ENCODE results near the gene RBFOX2. TPM values are rescaled to one million over a fixed set of nuclear protein-coding genes. Genes with fewer than 3 reads are reported as not detected.
A peak's percentile ranks its signal among the peaks of the same experiment; 100 is the strongest.

Gene RBFOX2
- total RNA-seq, 1 experiment from 2014 or later: 91.1 TPM

DNA sequence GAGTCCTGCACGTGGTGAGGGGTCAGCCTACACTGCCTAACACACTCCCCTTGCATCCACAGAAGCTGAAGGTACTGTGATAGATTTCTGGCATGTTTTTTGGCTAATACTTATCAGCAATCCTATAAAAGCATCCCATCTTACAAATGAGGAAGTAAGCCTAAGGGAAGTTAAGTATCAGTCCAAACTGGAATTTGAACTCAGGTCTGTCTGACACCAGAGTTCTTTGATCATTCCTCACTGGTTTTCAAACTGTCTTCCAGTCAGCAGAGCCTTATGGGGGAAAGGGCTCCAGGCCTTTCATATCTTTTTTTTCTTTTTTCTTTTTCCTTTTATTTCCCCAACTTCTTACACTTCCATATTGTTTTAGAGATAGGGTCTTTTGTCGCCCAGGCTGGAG, 105.6 kb downstream of the RBFOX2 start:
- Mint-ChIP-seq H3K9me3 (ENCODE audit: unreplicated experiment) (no peaks in the 10 kb centered on the region), H3K27me3 (ENCODE audit: insufficient read depth, unreplicated experiment) (no peaks in the 10 kb centered on the region), H3K4me3 (ENCODE audit: unreplicated experiment) (no peak overlapping the region), H3K4me1 (ENCODE audit: low read depth, unreplicated experiment) (peaks cover 23% of the 10 kb centered on the region), H3K36me3 (ENCODE audit: insufficient read depth, unreplicated experiment) (no peaks in the 10 kb centered on the region), H3K27ac (ENCODE audit: unreplicated experiment) (no peak overlapping the region)
- Histone ChIP-seq H3K4me3 (ENCODE audit: low read depth, low read length) (no peak overlapping the region), H3K36me3 (ENCODE audit: control insufficient read depth, insufficient read depth, low read length) (no peaks in the 10 kb centered on the region), H3K4me1 (peaks cover 24% of the 10 kb centered on the region), H3K9me3 (no peaks in the 10 kb centered on the region), H3K27me3 (replicated peaks; ENCODE audit: control insufficient read depth, insufficient read depth, low read length) (no peaks in the 10 kb centered on the region)
- intact Hi-C loops (cut with micrococcal nuclease; ENCODE audit: unreplicated experiment): no loop called here
- ChIA-PET POLR2A (no interaction called here), CTCF (interaction anchor here (0.6 to 1.3 kb wide), 3 partner anchors 143 to 254 kb away, joined by 3 to 4 read pairs (median 4); no protein-coding TSS in a partner anchor)
- BruUV-seq (replicated peaks): no TSS peak
- no peak for TF ChIP-seq CTCF (IDR thresholded peaks at IDR 0.05; ENCODE audit: insufficient read depth in 1 of 2, low read depth in 1 of 2, low read length in 1 of 2, severe bottlenecking in 1 of 2, unreplicated experiment in 1 of 2)
- DNase-seq: no peak

GRCh38 chr22:35921777-35922176, 106.8 kb downstream of the RBFOX2 start:
- peak; percentile 76 to 77 for DNase-seq
- Mint-ChIP-seq H3K27me3 (ENCODE audit: insufficient read depth, unreplicated experiment) (no peaks in the 10 kb centered on the region), H3K4me1 (ENCODE audit: low read depth, unreplicated experiment) (peaks cover 33% of the 10 kb centered on the region), H3K4me3 (ENCODE audit: unreplicated experiment) (no peak overlapping the region), H3K27ac (ENCODE audit: unreplicated experiment) (no peak overlapping the region), H3K9me3 (ENCODE audit: unreplicated experiment) (no peaks in the 10 kb centered on the region), H3K36me3 (ENCODE audit: insufficient read depth, unreplicated experiment) (no peaks in the 10 kb centered on the region)
- Histone ChIP-seq H3K4me3 (ENCODE audit: low read depth, low read length) (no peak overlapping the region), H3K27me3 (replicated peaks; ENCODE audit: control insufficient read depth, insufficient read depth, low read length) (no peaks in the 10 kb centered on the region), H3K9me3 (no peaks in the 10 kb centered on the region), H3K4me1 (peaks cover 24% of the 10 kb centered on the region), H3K36me3 (ENCODE audit: control insufficient read depth, insufficient read depth, low read length) (no peaks in the 10 kb centered on the region)
- no TSS peak for BruUV-seq (replicated peaks)
- TF ChIP-seq CTCF (IDR thresholded peaks at IDR 0.05; ENCODE audit: insufficient read depth in 1 of 2, low read depth in 1 of 2, low read length in 1 of 2, severe bottlenecking in 1 of 2, unreplicated experiment in 1 of 2): peak; percentile 49 to 69
- intact Hi-C loops (cut with micrococcal nuclease; ENCODE audit: unreplicated experiment): loop anchor here (1.0 to 2.0 kb wide), 4 partner anchors 81 to 294 kb away; no protein-coding TSS in a partner anchor
- ChIA-PET POLR2A (no interaction called here), CTCF (interaction anchor here (1.3 kb wide), 1 partner anchor 144 kb away, joined by 4 read pairs; no protein-coding TSS in a partner anchor)

DNA sequence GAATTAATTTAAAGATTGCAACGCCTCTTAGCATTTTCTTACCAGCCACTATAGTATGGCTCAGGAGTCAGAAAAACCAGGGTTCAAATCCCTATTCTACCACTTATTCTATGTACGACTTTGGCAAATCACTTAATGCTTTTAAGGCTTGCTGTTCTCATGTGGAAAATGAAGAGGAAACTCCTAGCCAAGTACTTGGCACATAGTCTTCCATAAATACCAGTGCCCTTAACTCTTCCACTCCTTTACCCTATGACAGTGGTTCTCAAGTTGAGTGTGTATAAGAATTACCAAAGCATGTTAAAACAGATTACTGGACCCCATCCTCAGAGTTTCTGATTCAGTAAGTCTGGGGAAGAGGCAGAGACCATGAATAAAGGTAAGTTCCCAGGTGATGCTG, 107.6 kb downstream of the RBFOX2 start:
- Histone ChIP-seq H3K27me3 (replicated peaks; ENCODE audit: control insufficient read depth, insufficient read depth, low read length) (no peaks in the 10 kb centered on the region), H3K4me3 (ENCODE audit: low read depth, low read length) (no peak overlapping the region), H3K4me1 (peaks cover 24% of the 10 kb centered on the region), H3K36me3 (ENCODE audit: control insufficient read depth, insufficient read depth, low read length) (no peaks in the 10 kb centered on the region), H3K9me3 (no peaks in the 10 kb centered on the region)
- DNase-seq: no peak
- Mint-ChIP-seq H3K36me3 (ENCODE audit: insufficient read depth, unreplicated experiment) (no peaks in the 10 kb centered on the region), H3K27ac (ENCODE audit: unreplicated experiment) (no peak overlapping the region), H3K9me3 (ENCODE audit: unreplicated experiment) (no peaks in the 10 kb centered on the region), H3K27me3 (ENCODE audit: insufficient read depth, unreplicated experiment) (no peaks in the 10 kb centered on the region), H3K4me3 (ENCODE audit: unreplicated experiment) (no peak overlapping the region), H3K4me1 (ENCODE audit: low read depth, unreplicated experiment) (peaks cover 40% of the 10 kb centered on the region)
- ChIA-PET POLR2A (no interaction called here), CTCF (interaction anchor here (0.6 kb wide), 1 partner anchor 14 kb away, joined by 4 read pairs; no protein-coding TSS in a partner anchor)
- intact Hi-C loops (cut with micrococcal nuclease; ENCODE audit: unreplicated experiment): loop anchor here (1.0 to 2.0 kb wide), 4 partner anchors 81 to 294 kb away; no protein-coding TSS in a partner anchor
- BruUV-seq (replicated peaks): no TSS peak
- TF ChIP-seq CTCF (IDR thresholded peaks at IDR 0.05; ENCODE audit: insufficient read depth in 1 of 2, low read depth in 1 of 2, low read length in 1 of 2, severe bottlenecking in 1 of 2, unreplicated experiment in 1 of 2): no peak

Measured in Caco-2 (cell line).